ENCODE results near the gene FABP7.

FABP7 gene

GRCh38 chr6:122798099-122798641 lies 18.7 kb downstream of the FABP7 start:
- DNase-seq (ENCODE audit: low read depth): no peak

GRCh38 chr6:122799140-122799745 lies 19.7 kb downstream of the FABP7 start:
- no peak for DNase-seq (ENCODE audit: low read depth)

- no peak for DNase-seq (ENCODE audit: low read depth)
These were observed 20.6 kb downstream of the FABP7 start for GRCh38 chr6:122799916-122800686.

- DNase-seq (ENCODE audit: low read depth): no peak
These were observed 21.4 kb downstream of the FABP7 start for GRCh38 chr6:122800906-122801305.

DNA sequence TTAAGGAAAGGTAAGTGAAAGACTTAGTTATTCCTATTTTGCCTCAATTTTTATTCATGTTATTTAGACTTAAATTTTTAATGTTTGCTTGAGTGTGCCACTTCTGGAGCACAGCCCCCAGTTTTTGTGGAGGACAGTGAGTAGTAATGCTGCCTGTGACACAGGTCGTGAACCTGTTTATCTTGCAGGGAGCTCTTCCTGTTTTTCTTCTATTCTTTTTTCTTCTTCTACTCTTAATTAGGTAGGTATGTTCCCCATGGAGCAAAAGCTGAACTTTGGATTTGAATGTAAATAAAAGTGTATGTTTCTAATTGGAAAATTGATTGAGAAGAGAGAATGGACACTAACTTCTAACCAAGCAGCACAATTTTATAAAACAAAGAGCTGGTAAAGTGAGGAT lies 21.9 kb downstream of the FABP7 start:
- DNase-seq (ENCODE audit: low read depth): no peak

DNA sequence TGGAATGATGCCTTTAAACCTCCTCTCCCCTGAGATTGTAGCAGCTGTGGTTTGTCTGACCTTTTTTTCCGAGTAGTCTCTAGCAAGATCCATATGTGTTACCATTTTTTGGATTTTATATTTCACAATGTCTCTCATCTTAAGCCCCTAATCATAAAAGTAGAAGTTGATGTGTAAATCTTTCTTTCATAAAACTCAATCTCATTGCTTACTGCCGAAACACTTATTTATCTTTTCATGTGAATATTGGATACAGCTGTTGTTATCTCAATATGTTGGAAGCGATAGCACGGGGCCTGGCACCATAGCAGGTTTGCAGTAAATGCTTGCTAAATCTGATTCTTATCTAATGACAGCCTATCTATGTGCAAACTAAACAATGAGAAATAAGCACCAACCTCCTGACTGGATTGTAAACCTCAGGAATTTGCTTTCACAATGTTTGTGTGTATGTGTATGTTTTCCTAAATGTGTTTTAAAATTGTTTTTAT lies 23.7 kb downstream of the FABP7 start:
- no peak for DNase-seq (ENCODE audit: low read depth)

GRCh38 chr6:122804962-122805485 lies 25.5 kb downstream of the FABP7 start:
- DNase-seq (ENCODE audit: low read depth): no peak

DNA sequence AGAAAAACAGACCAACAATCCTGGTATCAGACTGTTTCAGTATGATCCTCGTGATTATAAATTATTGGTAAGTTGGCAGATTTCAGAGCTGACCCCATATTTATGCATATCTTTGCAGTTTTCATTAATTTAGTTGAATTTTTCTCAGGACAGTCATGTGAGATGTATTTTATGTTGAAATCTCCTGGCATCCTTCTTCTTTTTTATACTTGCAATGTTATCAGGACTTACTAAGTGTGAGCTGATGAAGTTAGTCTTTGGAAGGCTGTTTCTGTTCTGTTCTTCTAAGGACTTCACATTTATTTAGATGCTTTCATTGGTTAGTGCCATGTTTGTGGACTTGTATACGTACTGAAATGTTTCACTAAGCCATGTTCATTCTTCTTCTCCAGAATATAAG lies 26.8 kb downstream of the FABP7 start:
- DNase-seq (ENCODE audit: low read depth): no peak

GRCh38 chr6:122808121-122808885 lies 28.8 kb downstream of the FABP7 start:
- DNase-seq (ENCODE audit: low read depth): no peak

- no peak for DNase-seq (ENCODE audit: low read depth)
These were observed 29.5 kb downstream of the FABP7 start for GRCh38 chr6:122809001-122809400.

- DNase-seq (ENCODE audit: low read depth): no peak
These were observed 30.2 kb downstream of the FABP7 start for GRCh38 chr6:122809691-122810090.

DNA sequence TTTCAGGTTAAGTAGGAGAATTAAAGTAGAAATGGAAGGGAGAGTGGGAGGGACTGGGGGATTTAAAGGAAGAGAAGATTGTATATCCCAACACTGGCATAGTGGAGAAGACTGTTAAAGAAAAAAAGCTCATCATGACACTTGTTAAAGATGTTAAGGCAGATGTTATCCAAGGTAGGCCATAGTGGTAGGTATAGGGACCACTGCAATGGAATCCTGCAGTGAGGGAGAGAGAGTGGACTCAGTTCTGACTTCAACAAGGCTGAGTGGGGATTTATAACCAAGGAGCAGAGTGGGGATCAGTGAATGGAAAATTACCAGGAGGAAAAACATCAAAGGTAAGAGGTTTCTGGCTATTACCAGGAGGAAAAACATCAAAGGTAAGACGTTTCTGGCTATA lies 30.7 kb downstream of the FABP7 start:
- no peak for DNase-seq (ENCODE audit: low read depth)

DNA sequence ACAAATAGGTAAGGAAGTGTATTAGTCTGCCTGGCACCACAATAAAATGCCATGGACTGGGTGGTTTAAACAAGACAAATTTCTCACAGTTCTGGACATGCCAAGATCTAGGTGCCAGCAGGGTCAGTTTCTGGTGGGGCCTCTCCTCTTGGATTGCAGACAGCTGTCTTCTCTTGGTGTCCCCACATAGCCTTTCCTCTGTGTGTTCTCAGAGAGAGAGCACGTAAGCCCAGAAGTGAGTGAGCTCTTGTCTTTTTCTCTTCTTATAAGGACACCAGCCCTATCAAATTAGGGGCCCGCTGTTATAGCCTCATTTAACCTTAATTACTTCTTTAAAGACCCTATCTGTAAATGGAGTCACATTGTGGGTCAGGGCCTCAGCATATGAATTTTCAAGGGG lies 37.8 kb downstream of the FABP7 start:
- DNase-seq (ENCODE audit: low read depth): no peak

- DNase-seq (ENCODE audit: low read depth): no peak
These were observed 38.2 kb downstream of the FABP7 start for GRCh38 chr6:122817766-122818165.

DNA sequence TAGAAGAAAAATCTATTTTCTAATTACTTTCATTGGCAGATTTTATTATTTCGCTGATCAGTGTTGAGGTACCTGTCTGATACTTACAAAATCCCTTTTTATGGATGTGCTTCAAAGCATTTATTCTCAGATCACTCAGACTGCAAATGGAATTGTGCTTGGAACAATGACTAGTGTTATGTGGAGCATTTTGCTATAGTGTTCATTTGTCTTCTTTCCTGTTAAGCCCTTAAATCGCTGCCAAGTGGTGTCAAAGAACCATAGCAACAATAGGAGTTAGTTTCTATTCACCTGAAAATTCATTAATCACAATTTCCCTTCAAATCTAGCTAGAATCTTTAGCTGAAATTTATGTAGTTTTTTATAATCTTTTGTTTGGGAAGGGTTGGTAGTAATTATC lies 39.4 kb downstream of the FABP7 start:
- DNase-seq (ENCODE audit: low read depth): no peak

DNA sequence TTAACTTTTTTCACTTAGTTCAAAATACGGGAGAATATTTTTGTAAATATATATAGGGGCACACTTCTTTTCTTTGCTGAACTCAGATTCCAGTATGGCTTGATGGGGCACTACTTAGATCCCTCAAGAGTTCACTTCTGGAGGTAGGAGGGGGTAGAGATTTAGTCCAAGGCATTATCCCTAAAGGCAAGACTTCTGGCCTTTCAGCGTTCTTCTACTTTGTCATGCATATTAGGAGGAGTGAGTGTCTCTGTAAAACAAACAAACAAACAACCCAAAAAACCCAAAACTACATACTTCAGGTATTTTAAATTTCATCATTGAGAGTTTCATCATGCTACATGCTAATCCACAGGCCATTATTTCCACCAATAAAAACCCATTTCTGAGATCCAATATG lies 41.6 kb downstream of the FABP7 start:
- no peak for DNase-seq (ENCODE audit: low read depth)

DNA sequence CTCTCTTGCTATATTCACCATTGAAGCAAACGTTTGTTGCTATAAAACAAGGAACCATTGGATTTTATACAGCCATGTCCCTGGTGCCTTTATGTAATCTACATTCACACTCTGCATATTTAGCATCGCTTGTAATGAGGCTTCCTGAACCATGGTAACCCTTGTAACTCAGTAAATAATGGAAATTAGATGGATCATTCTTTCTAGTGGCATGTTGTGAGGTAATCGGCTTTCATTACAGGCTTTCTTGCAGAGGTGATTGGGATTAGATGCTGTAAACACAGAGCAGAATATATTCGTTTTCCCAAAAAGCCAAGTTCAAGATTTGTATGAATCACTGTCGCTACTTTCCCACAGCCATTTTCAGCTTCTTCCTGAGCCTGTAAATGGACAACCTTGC lies 45.6 kb downstream of the FABP7 start:
- DNase-seq (ENCODE audit: low read depth): no peak

- no peak for DNase-seq (ENCODE audit: low read depth)
These were observed 49.9 kb downstream of the FABP7 start for GRCh38 chr6:122829456-122829855.

GRCh38 chr6:122831511-122831910 lies 52.0 kb downstream of the FABP7 start:
- no peak for DNase-seq (ENCODE audit: low read depth)

DNA sequence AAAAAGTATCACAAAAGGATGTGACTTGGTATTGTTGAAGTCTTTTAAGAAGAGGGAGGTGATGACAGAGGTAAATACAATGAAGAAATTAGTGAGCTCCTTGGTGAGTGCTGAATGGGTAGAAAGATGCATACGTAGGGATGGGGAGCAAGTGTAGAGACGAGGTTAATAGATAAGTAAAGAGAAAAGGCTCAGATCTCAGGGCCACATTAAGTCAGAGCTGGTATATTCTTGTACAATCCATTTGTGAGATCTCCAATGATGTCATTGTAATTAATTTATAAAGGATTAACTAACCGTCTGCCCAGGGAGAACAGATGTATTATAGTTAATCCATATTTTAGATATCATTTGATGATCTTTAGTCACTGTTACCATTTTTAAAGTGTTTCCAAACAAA lies 52.9 kb downstream of the FABP7 start:
- no peak for DNase-seq (ENCODE audit: low read depth)

GRCh38 chr6:122833021-122833491 lies 53.5 kb downstream of the FABP7 start:
- DNase-seq (ENCODE audit: low read depth): no peak

Data from activated T-helper 1 cell treated with Interleukin-2 at 50 U/mL for 16 hours (primary cell).